CD4-positive, CD25-positive, alpha-beta regulatory T cell (primary cell): Measurements from ENCODE around the gene CEP70. TPM values are rescaled to one million over a fixed set of nuclear protein-coding genes. Genes with fewer than 3 reads are reported as not detected.
"Not testable (repeated sequence)": the region's sequence is repeated elsewhere in the genome, so short reads cannot be mapped to it uniquely, and the experiment has no call there.

Experiments
- ATAC-seq, 2 donors: fragments of 150-1000 bp; cut with Tn5 transposase; one replicate each; pipeline ENCODE4 v1.10.0; 2021; ENCODE audit warnings: low read depth in 2 of 2, moderate number of reproducible peaks in 2 of 2, moderate library complexity in 1 of 2
- DNase-seq, 3 donors: peaks; one replicate each; pipeline versions ENCODE4 v3.0.0 to v3.0.0-alpha.2; 2012 to 2022; ENCODE audit warnings: mixed read lengths in 1 of 3
- H3K27ac ChIP-seq: one replicate; pipeline ENCODE4 v1.7.0; 2013; ENCODE audit warnings: mild to moderate bottlenecking, low read length; ENCODE audit not compliant: insufficient read depth, poor library complexity, severe bottlenecking
- H3K27me3 ChIP-seq: one replicate; pipeline ENCODE4 v1.7.0; 2013; ENCODE audit warnings: low read length; ENCODE audit not compliant: control insufficient read depth, insufficient read depth
- H3K36me3 ChIP-seq: one replicate; pipeline ENCODE4 v1.7.0; 2013; ENCODE audit warnings: mild to moderate bottlenecking, low read length, moderate library complexity; ENCODE audit not compliant: control insufficient read depth, insufficient read depth
- H3K4me1 ChIP-seq: 2 replicates; pipeline ENCODE4 v1.7.0; 2013; ENCODE audit warnings: mild to moderate bottlenecking, low read length; ENCODE audit not compliant: insufficient read depth, control insufficient read depth, poor library complexity, severe bottlenecking
- H3K4me3 ChIP-seq: one replicate; pipeline ENCODE4 v1.7.0; 2013; ENCODE audit warnings: low read depth, mild to moderate bottlenecking, low read length, moderate library complexity
- H3K9me3 ChIP-seq, 2 experiments: 1 replicate in 1 of 2; 2 replicates in 1 of 2; pipeline ENCODE4 v1.7.0; 2013; ENCODE audit warnings: low read length in 2 of 2, mild to moderate bottlenecking in 1 of 2, moderate library complexity in 1 of 2; ENCODE audit not compliant: control insufficient read depth in 2 of 2
- H3K27ac Mint-ChIP-seq, 3 donors: one replicate each; pipeline ENCODE4 v1.8.0; 2020 to 2022; ENCODE audit warnings: mild to moderate bottlenecking in 3 of 3, mixed read lengths in 3 of 3, moderate library complexity in 2 of 3
- H3K27me3 Mint-ChIP-seq: one replicate; pipeline ENCODE4 v1.8.0; 2022; ENCODE audit warnings: mild to moderate bottlenecking, mixed read lengths
- H3K36me3 Mint-ChIP-seq: one replicate; pipeline ENCODE4 v1.8.0; 2020; ENCODE audit warnings: mixed read lengths
- H3K4me1 Mint-ChIP-seq, 4 donors: one replicate each; pipeline ENCODE4 v1.8.0; 2020 to 2022; ENCODE audit warnings: mixed read lengths in 4 of 4, mild to moderate bottlenecking in 1 of 4
- H3K4me3 Mint-ChIP-seq, 4 donors: one replicate each; pipeline ENCODE4 v1.8.0; 2020 to 2022; ENCODE audit warnings: mild to moderate bottlenecking in 4 of 4, mixed read lengths in 4 of 4, moderate library complexity in 3 of 4
- H3K9me3 Mint-ChIP-seq, 7 donors: one replicate each; pipeline ENCODE4 v1.8.0; 2020 to 2022; ENCODE audit warnings: mixed read lengths in 7 of 7, mild to moderate bottlenecking in 3 of 7, moderate library complexity in 2 of 7
- polyA plus RNA-seq, 4 donors: library from polyadenylated mRNA; unstranded; fragments of 300-500 nt; fragmentation: Illumina TruSeq; gene quantifications; one replicate each; pipeline ENCODE4 v1.2.3, GENCODE V29; 2021
- total RNA-seq: library from RNA; stranded (reverse); gene quantifications from one replicate; pipeline ENCODE4 v1.2.3, GENCODE V29; 2022

CEP70 gene
- total and polyA plus RNA-seq, 5 donors from 2014 or later, result 3.8 to 15.6 (median 6.5) TPM

DNA sequence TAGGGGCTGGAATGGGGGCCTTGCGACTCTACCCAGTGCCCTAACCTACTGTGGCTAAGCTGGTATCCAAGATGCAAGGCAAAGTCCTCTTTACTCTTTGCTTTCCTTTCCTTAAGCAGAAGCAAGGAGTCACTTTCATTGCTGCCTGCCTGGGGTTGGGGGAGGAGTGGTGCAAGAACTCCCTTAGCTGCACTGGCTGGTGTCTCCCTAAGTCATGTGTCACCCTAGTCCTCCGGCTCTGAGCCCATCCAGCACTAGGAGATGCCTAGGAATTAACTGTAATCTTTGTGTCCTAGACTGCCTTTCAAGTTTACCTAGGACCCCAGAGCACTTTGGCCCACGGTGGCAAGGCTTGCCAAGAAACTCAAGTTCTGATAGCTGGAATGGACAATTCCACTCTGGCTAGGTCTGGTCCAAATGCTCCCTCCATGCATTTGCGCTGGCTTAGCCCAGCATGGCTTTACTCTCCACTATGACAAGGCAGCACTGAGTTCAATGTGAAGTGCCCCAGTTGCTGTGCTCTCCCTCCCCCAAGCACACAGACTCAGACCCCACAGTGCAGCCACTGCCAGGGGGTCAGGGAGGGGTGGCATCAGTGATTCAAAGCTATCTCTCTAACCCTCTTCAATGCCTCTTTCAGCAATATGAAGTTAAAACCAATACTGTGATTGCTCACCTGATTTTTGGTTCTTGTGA lies 100.9 kb downstream of the CEP70 start:
- Histone ChIP-seq H3K9me3 (no peaks in the 10 kb centered on the region), H3K4me1 (no peaks in the 10 kb centered on the region), H3K27me3 (no peaks in the 10 kb centered on the region), H3K4me3 (no peak overlapping the region), H3K27ac (no peak overlapping the region), H3K36me3 (no peaks in the 10 kb centered on the region)
- no peak for ATAC-seq
- Mint-ChIP-seq H3K4me3 (no peak overlapping the region), H3K27me3 (no peaks in the 10 kb centered on the region), H3K4me1 (no peaks in the 10 kb centered on the region), H3K9me3 (peaks cover 3 to 32% (median 14%) of the 10 kb centered on the region in 7 donors), H3K27ac (no peak overlapping the region), H3K36me3 (peaks cover 8% of the 10 kb centered on the region)
- DNase-seq, result no peak

DNA sequence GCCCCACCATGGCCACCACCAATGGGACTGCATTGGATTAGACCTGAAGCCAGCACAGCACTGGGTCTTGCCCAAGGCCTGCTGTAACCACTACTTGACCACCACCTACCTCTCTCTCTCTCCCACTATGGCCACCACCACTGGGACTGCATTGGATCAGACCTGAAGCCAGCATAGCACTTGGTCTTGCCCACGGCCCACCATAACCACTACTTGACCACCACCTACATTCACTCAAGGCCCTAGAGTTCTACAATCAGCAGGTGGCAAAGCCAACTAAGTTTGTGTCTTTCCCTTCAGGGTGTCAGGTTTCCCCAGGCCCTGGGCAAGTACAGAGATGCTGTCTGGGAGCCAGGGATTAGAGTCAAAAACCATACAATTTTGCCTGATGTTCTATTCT lies 102.1 kb downstream of the CEP70 start:
- Mint-ChIP-seq H3K36me3 (peaks cover 8% of the 10 kb centered on the region), H3K4me3 (no peak overlapping the region), H3K9me3 (peaks cover 7 to 42% (median 24%) of the 10 kb centered on the region in 7 donors), H3K27ac (no peak overlapping the region), H3K4me1 (no peaks in the 10 kb centered on the region), H3K27me3 (no peaks in the 10 kb centered on the region)
- Histone ChIP-seq H3K9me3 (peaks cover 7 to 9% of the 10 kb centered on the region in 2 experiments), H3K4me1 (no peaks in the 10 kb centered on the region), H3K4me3 (no peak overlapping the region), H3K27me3 (no peaks in the 10 kb centered on the region), H3K36me3 (no peaks in the 10 kb centered on the region), H3K27ac (no peak overlapping the region)
- no peak for ATAC-seq
- DNase-seq, result no peak

GRCh38 chr3:138486580-138486979 lies 107.5 kb downstream of the CEP70 start:
- not testable (repeated sequence) for H3K36me3 Mint-ChIP-seq, H3K4me1 ChIP-seq, H3K27ac Mint-ChIP-seq, H3K27me3 ChIP-seq, H3K27ac ChIP-seq, H3K4me3 Mint-ChIP-seq, H3K27me3 Mint-ChIP-seq, H3K36me3 ChIP-seq, DNase-seq, H3K4me1 Mint-ChIP-seq, ATAC-seq, H3K4me3 ChIP-seq
- H3K9me3 ChIP-seq, result peaks cover 11 to 20% of the 10 kb centered on the region in 2 experiments
- peaks cover 7 to 52% (median 20%) of the 10 kb centered on the region in 7 donors for H3K9me3 Mint-ChIP-seq

DNA sequence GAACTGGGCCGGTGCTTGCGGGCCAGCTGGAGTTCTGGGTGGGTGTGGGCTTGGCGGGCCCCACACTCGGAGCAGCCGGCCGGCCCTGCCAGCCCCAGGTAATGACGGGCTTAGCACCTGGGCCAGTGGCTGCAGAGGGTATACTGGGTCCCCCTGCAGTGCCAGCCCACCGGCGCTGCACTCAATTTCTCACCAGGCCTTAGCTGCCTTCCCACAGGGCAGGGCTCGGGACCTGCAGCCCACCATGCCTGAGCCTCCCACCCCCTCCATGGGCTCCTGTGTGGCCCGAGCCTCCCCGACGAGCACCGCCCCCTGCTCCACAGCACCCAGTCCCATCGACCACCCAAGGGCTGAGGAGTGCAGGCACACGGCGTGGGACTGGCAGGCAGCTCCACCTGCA lies 109.4 kb downstream of the CEP70 start:
- not testable (repeated sequence) for H3K4me3 ChIP-seq, H3K27me3 Mint-ChIP-seq, H3K36me3 ChIP-seq, ATAC-seq, H3K27ac ChIP-seq, H3K4me3 Mint-ChIP-seq, H3K36me3 Mint-ChIP-seq, H3K4me1 Mint-ChIP-seq, H3K27ac Mint-ChIP-seq, H3K4me1 ChIP-seq, DNase-seq, H3K27me3 ChIP-seq
- H3K9me3 ChIP-seq, result peaks cover 11 to 20% of the 10 kb centered on the region in 2 experiments
- peaks cover 7 to 41% (median 15%) of the 10 kb centered on the region in 7 donors for H3K9me3 Mint-ChIP-seq

GRCh38 chr3:138479438-138479863 lies 114.6 kb downstream of the CEP70 start:
- no peaks in the 10 kb centered on the region for H3K36me3 ChIP-seq
- peaks cover 5% of the 10 kb centered on the region for H3K27me3 ChIP-seq
- peaks cover 0 to 6% (median 0%) of the 10 kb centered on the region in 7 donors for H3K9me3 Mint-ChIP-seq
- no peaks in the 10 kb centered on the region for H3K9me3 ChIP-seq
- no peaks in the 10 kb centered on the region for H3K36me3 Mint-ChIP-seq
- DNase-seq (peak in 2 of 3 donors; percentile 5 to 63), ATAC-seq (no peak)
- no peak overlapping the region for H3K4me3 Mint-ChIP-seq
- no peaks in the 10 kb centered on the region for H3K4me1 ChIP-seq
- H3K27ac Mint-ChIP-seq, result no peak overlapping the region
- H3K27ac ChIP-seq, result no peak overlapping the region
- H3K27me3 Mint-ChIP-seq, result peaks cover 17% of the 10 kb centered on the region
- no peaks in the 10 kb centered on the region for H3K4me1 Mint-ChIP-seq
- no peak overlapping the region for H3K4me3 ChIP-seq

- no peaks in the 10 kb centered on the region for H3K9me3 ChIP-seq
- ATAC-seq, result no peak
- H3K27ac ChIP-seq, result no peak overlapping the region
- no peak overlapping the region for H3K4me3 ChIP-seq
- Mint-ChIP-seq H3K4me1 (no peaks in the 10 kb centered on the region), H3K4me3 (no peak overlapping the region), H3K36me3 (no peaks in the 10 kb centered on the region), H3K27me3 (peaks cover 19% of the 10 kb centered on the region), H3K27ac (no peak overlapping the region), H3K9me3 (peaks cover 0 to 4% (median 0%) of the 10 kb centered on the region in 7 donors)
- H3K4me1 ChIP-seq, result no peaks in the 10 kb centered on the region
- DNase-seq, result no peak
- H3K27me3 ChIP-seq, result peaks cover 5% of the 10 kb centered on the region
- H3K36me3 ChIP-seq, result no peaks in the 10 kb centered on the region
Measured at GRCh38 chr3:138477801-138478200, 116.3 kb downstream of the CEP70 start.

GRCh38 chr3:138477120-138477519 lies 116.9 kb downstream of the CEP70 start:
- H3K27me3 ChIP-seq, result peaks cover 5% of the 10 kb centered on the region
- H3K27ac Mint-ChIP-seq, result no peak overlapping the region
- H3K36me3 ChIP-seq, result no peaks in the 10 kb centered on the region
- H3K4me3 ChIP-seq, result no peak overlapping the region
- peaks cover 0 to 2% (median 0%) of the 10 kb centered on the region in 7 donors for H3K9me3 Mint-ChIP-seq
- DNase-seq, result no peak
- H3K4me1 Mint-ChIP-seq, result no peaks in the 10 kb centered on the region
- no peak for ATAC-seq
- peaks cover 16% of the 10 kb centered on the region for H3K27me3 Mint-ChIP-seq
- H3K4me1 ChIP-seq, result no peaks in the 10 kb centered on the region
- H3K36me3 Mint-ChIP-seq, result no peaks in the 10 kb centered on the region
- H3K9me3 ChIP-seq, result no peaks in the 10 kb centered on the region
- no peak overlapping the region for H3K4me3 Mint-ChIP-seq
- H3K27ac ChIP-seq, result no peak overlapping the region

- Histone ChIP-seq H3K4me1 (no peaks in the 10 kb centered on the region), H3K27me3 (peaks cover 5% of the 10 kb centered on the region), H3K4me3 (no peak overlapping the region), H3K9me3 (no peaks in the 10 kb centered on the region), H3K27ac (no peak overlapping the region), H3K36me3 (no peaks in the 10 kb centered on the region)
- peaks cover 16% of the 10 kb centered on the region for H3K27me3 Mint-ChIP-seq
- peaks cover 0 to 2% (median 0%) of the 10 kb centered on the region in 7 donors for H3K9me3 Mint-ChIP-seq
- ATAC-seq (no peak), DNase-seq (no peak)
- H3K4me3 Mint-ChIP-seq, result no peak overlapping the region
- no peaks in the 10 kb centered on the region for H3K36me3 Mint-ChIP-seq
- no peaks in the 10 kb centered on the region for H3K4me1 Mint-ChIP-seq
- H3K27ac Mint-ChIP-seq, result no peak overlapping the region
Measured at GRCh38 chr3:138476526-138476925, 117.5 kb downstream of the CEP70 start.
